HCT116 (cell line): ENCODE data around the gene MEGF6.

Source experiments
- EZH2 ChIP-seq: fragments of 200-600 bp; sonication (generic); IDR thresholded peaks from 2 replicates; pipeline ENCODE4 v1.6.1; 2017; ENCODE audit warnings: antibody characterized with exemption, mixed run types
- TF ChIP-seq, protein P1 (sequence below), 3 experiments: fragments of 200-600 bp in 1 of 3; sonication (generic) in 1 of 3; IDR thresholded peaks in 2 of 3; conservative IDR thresholded peaks in 1 of 3; 2 replicates each; pipeline ENCODE4 v1.5.1; 2012 to 2017; ENCODE audit warnings: low read depth in 2 of 3, low read length in 2 of 3, antibody characterized with exemption in 1 of 3, borderline replicate concordance in 1 of 3, control low read depth in 1 of 3, mild to moderate bottlenecking in 1 of 3, mixed read lengths in 1 of 3, mixed run types in 1 of 3, moderate library complexity in 1 of 3; ENCODE audit not compliant: insufficient read depth in 1 of 3
- TF ChIP-seq, protein P2 (sequence below): IDR thresholded peaks from 2 replicates; pipeline ENCODE4 v1.6.1; 2012; ENCODE audit warnings: low read depth

DNA sequence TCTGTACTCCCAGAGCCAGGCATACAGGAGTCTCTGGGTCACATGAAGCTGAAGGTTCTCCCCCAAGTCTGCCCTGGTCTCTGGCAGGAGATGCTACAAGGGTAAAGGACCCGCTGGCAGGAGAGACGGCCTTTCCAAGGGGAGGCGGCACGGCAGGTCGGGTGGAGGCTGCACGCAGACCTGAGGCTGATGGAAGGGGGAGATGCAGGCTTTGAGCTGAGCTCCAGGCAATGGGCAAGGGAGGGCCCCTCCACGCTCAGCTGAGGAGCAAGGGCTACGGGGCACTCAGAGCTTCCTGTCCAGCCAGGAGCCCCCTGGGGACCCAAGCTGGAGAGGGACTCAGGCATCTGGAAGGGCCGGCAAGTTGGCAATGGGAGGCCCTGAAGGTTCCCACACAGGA, 50.3 kb downstream of the MEGF6 start:
- TF ChIP-seq, protein P1, sequence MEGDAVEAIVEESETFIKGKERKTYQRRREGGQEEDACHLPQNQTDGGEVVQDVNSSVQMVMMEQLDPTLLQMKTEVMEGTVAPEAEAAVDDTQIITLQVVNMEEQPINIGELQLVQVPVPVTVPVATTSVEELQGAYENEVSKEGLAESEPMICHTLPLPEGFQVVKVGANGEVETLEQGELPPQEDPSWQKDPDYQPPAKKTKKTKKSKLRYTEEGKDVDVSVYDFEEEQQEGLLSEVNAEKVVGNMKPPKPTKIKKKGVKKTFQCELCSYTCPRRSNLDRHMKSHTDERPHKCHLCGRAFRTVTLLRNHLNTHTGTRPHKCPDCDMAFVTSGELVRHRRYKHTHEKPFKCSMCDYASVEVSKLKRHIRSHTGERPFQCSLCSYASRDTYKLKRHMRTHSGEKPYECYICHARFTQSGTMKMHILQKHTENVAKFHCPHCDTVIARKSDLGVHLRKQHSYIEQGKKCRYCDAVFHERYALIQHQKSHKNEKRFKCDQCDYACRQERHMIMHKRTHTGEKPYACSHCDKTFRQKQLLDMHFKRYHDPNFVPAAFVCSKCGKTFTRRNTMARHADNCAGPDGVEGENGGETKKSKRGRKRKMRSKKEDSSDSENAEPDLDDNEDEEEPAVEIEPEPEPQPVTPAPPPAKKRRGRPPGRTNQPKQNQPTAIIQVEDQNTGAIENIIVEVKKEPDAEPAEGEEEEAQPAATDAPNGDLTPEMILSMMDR (IDR thresholded peaks at IDR 0.05 in 2 of 3, conservative IDR thresholded peaks at IDR 0.05 in 1 of 3; ENCODE audit: borderline replicate concordance in 1 of 3, insufficient read depth in 1 of 3, low read depth in 2 of 3, low read length in 2 of 3), result no peak
- no peak for TF ChIP-seq EZH2
- TF ChIP-seq, protein P2, sequence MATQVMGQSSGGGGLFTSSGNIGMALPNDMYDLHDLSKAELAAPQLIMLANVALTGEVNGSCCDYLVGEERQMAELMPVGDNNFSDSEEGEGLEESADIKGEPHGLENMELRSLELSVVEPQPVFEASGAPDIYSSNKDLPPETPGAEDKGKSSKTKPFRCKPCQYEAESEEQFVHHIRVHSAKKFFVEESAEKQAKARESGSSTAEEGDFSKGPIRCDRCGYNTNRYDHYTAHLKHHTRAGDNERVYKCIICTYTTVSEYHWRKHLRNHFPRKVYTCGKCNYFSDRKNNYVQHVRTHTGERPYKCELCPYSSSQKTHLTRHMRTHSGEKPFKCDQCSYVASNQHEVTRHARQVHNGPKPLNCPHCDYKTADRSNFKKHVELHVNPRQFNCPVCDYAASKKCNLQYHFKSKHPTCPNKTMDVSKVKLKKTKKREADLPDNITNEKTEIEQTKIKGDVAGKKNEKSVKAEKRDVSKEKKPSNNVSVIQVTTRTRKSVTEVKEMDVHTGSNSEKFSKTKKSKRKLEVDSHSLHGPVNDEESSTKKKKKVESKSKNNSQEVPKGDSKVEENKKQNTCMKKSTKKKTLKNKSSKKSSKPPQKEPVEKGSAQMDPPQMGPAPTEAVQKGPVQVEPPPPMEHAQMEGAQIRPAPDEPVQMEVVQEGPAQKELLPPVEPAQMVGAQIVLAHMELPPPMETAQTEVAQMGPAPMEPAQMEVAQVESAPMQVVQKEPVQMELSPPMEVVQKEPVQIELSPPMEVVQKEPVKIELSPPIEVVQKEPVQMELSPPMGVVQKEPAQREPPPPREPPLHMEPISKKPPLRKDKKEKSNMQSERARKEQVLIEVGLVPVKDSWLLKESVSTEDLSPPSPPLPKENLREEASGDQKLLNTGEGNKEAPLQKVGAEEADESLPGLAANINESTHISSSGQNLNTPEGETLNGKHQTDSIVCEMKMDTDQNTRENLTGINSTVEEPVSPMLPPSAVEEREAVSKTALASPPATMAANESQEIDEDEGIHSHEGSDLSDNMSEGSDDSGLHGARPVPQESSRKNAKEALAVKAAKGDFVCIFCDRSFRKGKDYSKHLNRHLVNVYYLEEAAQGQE, result no peak
